Spleen (tissue), 7 donors: ENCODE results near the gene TMEM18.

Experiments used
- CTCF ChIP-seq, 11 experiments: fragments of 200-600 bp in 7 of 11; fragments of 450-650 bp in 4 of 11; sonication (generic) in 4 of 11; IDR thresholded peaks in 8 of 11; conservative IDR thresholded peaks in 3 of 11; 1 replicate in 7 of 11; 2 replicates in 4 of 11; pipeline versions ENCODE4 v1.4.0 to v1.8.0; 2016 to 2021; ENCODE audit warnings: antibody characterized with exemption in 11 of 11, inconsistent platforms in 4 of 11, mild to moderate bottlenecking in 1 of 11
- POLR2A ChIP-seq, 3 donors: fragments of 450-650 bp; IDR thresholded peaks; one replicate each; pipeline ENCODE4 v1.5.1; 2017; ENCODE audit warnings: antibody characterized with exemption in 3 of 3, mild to moderate bottlenecking in 1 of 3
- donor health status: DM: no; HTN: no; CAD: no; lungs with moderate emphysema.
- donor health status: DM: no; HTN: no; CAD: no.
- donor health status: DM: no; HTN: no; CAD: no.

- TF ChIP-seq POLR2A (IDR thresholded peaks at IDR 0.05) (no peak), CTCF (IDR thresholded peaks at IDR 0.05 in 8 of 11, conservative IDR thresholded peaks at IDR 0.05 in 3 of 11) (no peak)
These were observed 555 bp downstream of the TMEM18 start for GRCh38 chr2:676647-677055.
